ENCODE data around the gene AOX1.
A peak's percentile ranks its signal among the peaks of the same experiment; 100 is the strongest.

Gene AOX1

DNA sequence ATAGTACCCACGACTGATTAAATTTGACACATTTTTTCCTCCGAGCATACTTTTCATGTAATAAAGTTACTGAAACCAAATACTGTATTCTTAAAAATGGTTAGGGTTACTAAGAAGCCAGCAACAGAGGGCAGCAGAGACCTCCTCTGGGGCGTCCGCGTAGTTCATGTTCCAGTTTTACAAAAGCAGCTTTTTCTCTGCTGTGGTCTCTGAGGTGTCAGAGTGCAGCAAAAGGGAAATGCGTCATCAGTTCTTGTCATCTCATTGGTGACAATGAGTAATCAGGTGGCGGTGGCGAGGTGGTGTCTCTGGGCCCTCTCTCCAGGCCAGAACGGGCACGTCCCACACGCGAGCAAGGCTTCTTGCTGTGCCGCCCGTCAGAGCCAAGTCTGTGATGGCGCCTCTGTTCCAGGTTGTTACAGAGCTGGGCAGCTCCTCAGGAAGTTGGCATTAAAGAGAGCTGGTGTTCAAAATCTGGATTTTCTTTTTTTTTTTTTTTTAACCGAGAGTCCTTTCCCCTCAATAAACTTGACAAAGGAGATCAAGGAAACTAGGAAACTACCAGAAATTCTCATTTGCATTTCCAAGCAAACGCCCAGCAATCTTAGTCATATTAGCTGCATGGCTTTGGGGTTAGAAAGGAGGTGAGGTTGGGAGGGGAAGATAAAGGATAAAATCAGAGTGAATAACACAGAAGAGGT, 127.3 kb downstream of the AOX1 start (continued):
- TF ChIP-seq, protein P1, sequence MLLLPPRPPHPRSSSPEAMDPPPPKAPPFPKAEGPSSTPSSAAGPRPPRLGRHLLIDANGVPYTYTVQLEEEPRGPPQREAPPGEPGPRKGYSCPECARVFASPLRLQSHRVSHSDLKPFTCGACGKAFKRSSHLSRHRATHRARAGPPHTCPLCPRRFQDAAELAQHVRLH (tag by site-specific recombination; IDR thresholded peaks at IDR 0.05) = no peak
- no peak for TF ChIP-seq ZNF23 (tag by site-specific recombination; IDR thresholded peaks at IDR 0.05; ENCODE audit: borderline replicate concordance)
- peak; percentile 72 for TF ChIP-seq ZNF335 (tag by site-specific recombination; conservative IDR thresholded peaks at IDR 0.05)
- TF ChIP-seq, protein P2, sequence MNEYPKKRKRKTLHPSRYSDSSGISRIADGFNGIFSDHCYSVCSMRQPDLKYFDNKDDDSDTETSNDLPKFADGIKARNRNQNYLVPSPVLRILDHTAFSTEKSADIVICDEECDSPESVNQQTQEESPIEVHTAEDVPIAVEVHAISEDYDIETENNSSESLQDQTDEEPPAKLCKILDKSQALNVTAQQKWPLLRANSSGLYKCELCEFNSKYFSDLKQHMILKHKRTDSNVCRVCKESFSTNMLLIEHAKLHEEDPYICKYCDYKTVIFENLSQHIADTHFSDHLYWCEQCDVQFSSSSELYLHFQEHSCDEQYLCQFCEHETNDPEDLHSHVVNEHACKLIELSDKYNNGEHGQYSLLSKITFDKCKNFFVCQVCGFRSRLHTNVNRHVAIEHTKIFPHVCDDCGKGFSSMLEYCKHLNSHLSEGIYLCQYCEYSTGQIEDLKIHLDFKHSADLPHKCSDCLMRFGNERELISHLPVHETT (tag by site-specific recombination; IDR thresholded peaks at IDR 0.05) = peak; percentile 54; the same call in 1 of the 2 replicates
- no peak for TF ChIP-seq ZSCAN23 (tag by site-specific recombination; IDR thresholded peaks at IDR 0.05)
- no peak; the same call in 1 of the 2 replicates for TF ChIP-seq KLF16 (tag by site-specific recombination; IDR thresholded peaks at IDR 0.05)
- TF ChIP-seq FEZF1 (tag by site-specific recombination; IDR thresholded peaks at IDR 0.05) = no peak
- TF ChIP-seq, protein P3, sequence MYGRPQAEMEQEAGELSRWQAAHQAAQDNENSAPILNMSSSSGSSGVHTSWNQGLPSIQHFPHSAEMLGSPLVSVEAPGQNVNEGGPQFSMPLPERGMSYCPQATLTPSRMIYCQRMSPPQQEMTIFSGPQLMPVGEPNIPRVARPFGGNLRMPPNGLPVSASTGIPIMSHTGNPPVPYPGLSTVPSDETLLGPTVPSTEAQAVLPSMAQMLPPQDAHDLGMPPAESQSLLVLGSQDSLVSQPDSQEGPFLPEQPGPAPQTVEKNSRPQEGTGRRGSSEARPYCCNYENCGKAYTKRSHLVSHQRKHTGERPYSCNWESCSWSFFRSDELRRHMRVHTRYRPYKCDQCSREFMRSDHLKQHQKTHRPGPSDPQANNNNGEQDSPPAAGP (tag by site-specific recombination; IDR thresholded peaks at IDR 0.05) = 0 out of 2 replicates have a peak, but pooled peaks have one; percentile 30
- TF ChIP-seq, protein P4, sequence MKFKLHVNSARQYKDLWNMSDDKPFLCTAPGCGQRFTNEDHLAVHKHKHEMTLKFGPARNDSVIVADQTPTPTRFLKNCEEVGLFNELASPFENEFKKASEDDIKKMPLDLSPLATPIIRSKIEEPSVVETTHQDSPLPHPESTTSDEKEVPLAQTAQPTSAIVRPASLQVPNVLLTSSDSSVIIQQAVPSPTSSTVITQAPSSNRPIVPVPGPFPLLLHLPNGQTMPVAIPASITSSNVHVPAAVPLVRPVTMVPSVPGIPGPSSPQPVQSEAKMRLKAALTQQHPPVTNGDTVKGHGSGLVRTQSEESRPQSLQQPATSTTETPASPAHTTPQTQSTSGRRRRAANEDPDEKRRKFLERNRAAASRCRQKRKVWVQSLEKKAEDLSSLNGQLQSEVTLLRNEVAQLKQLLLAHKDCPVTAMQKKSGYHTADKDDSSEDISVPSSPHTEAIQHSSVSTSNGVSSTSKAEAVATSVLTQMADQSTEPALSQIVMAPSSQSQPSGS (tag by site-specific recombination; IDR thresholded peaks at IDR 0.05; ENCODE audit: low read depth) = peak; percentile 56; the same call in 1 of the 2 replicates
- no peak for TF ChIP-seq OVOL3 (tag by site-specific recombination; IDR thresholded peaks at IDR 0.05)
- no peak; the same call in 1 of the 2 replicates for TF ChIP-seq OSR2 (tag by site-specific recombination; IDR thresholded peaks at IDR 0.05)
- no peak for TF ChIP-seq ZNF140 (tag by site-specific recombination; IDR thresholded peaks at IDR 0.05)
- TF ChIP-seq ZXDB (tag by site-specific recombination; IDR thresholded peaks at IDR 0.05) = peak; percentile 52; the same call in 1 of the 2 replicates
- TF ChIP-seq ZNF530 (tag by site-specific recombination; IDR thresholded peaks at IDR 0.05; ENCODE audit: low read depth) = no peak
- no peak for TF ChIP-seq KLF9 (tag by site-specific recombination; IDR thresholded peaks at IDR 0.05; ENCODE audit: low read depth)
- TF ChIP-seq, protein P5, sequence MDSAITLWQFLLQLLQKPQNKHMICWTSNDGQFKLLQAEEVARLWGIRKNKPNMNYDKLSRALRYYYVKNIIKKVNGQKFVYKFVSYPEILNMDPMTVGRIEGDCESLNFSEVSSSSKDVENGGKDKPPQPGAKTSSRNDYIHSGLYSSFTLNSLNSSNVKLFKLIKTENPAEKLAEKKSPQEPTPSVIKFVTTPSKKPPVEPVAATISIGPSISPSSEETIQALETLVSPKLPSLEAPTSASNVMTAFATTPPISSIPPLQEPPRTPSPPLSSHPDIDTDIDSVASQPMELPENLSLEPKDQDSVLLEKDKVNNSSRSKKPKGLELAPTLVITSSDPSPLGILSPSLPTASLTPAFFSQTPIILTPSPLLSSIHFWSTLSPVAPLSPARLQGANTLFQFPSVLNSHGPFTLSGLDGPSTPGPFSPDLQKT (IDR thresholded peaks at IDR 0.05; ENCODE audit: borderline replicate concordance, low read depth, low read length) = no peak
- no peak for TF ChIP-seq ZNF837 (tag by site-specific recombination; IDR thresholded peaks at IDR 0.05)
- TF ChIP-seq ZNF223 (tag by site-specific recombination; IDR thresholded peaks at IDR 0.05) = no peak
- TF ChIP-seq, protein P6, sequence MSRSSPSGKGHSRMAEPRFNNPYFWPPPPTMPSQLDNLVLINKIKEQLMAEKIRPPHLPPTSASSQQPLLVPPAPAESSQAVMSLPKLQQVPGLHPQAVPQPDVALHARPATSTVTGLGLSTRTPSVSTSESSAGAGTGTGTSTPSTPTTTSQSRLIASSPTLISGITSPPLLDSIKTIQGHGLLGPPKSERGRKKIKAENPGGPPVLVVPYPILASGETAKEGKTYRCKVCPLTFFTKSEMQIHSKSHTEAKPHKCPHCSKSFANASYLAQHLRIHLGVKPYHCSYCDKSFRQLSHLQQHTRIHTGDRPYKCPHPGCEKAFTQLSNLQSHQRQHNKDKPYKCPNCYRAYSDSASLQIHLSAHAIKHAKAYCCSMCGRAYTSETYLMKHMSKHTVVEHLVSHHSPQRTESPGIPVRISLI (tag by site-specific recombination; IDR thresholded peaks at IDR 0.05) = peak; percentile 7; the same call in 1 of the 2 replicates
- TF ChIP-seq, protein P7, sequence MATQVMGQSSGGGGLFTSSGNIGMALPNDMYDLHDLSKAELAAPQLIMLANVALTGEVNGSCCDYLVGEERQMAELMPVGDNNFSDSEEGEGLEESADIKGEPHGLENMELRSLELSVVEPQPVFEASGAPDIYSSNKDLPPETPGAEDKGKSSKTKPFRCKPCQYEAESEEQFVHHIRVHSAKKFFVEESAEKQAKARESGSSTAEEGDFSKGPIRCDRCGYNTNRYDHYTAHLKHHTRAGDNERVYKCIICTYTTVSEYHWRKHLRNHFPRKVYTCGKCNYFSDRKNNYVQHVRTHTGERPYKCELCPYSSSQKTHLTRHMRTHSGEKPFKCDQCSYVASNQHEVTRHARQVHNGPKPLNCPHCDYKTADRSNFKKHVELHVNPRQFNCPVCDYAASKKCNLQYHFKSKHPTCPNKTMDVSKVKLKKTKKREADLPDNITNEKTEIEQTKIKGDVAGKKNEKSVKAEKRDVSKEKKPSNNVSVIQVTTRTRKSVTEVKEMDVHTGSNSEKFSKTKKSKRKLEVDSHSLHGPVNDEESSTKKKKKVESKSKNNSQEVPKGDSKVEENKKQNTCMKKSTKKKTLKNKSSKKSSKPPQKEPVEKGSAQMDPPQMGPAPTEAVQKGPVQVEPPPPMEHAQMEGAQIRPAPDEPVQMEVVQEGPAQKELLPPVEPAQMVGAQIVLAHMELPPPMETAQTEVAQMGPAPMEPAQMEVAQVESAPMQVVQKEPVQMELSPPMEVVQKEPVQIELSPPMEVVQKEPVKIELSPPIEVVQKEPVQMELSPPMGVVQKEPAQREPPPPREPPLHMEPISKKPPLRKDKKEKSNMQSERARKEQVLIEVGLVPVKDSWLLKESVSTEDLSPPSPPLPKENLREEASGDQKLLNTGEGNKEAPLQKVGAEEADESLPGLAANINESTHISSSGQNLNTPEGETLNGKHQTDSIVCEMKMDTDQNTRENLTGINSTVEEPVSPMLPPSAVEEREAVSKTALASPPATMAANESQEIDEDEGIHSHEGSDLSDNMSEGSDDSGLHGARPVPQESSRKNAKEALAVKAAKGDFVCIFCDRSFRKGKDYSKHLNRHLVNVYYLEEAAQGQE (tag by site-specific recombination; IDR thresholded peaks at IDR 0.05) = no peak
- TF ChIP-seq ZNF549 (tag by site-specific recombination; IDR thresholded peaks at IDR 0.05) = no peak
- peak; percentile 99 for TF ChIP-seq ZNF600 (tag by site-specific recombination; IDR thresholded peaks at IDR 0.05)
- no peak for TF ChIP-seq ZNF214 (tag by site-specific recombination; IDR thresholded peaks at IDR 0.05; ENCODE audit: borderline replicate concordance)
- no peak for TF ChIP-seq ZNF169 (tag by site-specific recombination; IDR thresholded peaks at IDR 0.05)
- no peak for TF ChIP-seq ZNF830 (tag by site-specific recombination; IDR thresholded peaks at IDR 0.05; ENCODE audit: low read depth)
- TF ChIP-seq, protein P8, sequence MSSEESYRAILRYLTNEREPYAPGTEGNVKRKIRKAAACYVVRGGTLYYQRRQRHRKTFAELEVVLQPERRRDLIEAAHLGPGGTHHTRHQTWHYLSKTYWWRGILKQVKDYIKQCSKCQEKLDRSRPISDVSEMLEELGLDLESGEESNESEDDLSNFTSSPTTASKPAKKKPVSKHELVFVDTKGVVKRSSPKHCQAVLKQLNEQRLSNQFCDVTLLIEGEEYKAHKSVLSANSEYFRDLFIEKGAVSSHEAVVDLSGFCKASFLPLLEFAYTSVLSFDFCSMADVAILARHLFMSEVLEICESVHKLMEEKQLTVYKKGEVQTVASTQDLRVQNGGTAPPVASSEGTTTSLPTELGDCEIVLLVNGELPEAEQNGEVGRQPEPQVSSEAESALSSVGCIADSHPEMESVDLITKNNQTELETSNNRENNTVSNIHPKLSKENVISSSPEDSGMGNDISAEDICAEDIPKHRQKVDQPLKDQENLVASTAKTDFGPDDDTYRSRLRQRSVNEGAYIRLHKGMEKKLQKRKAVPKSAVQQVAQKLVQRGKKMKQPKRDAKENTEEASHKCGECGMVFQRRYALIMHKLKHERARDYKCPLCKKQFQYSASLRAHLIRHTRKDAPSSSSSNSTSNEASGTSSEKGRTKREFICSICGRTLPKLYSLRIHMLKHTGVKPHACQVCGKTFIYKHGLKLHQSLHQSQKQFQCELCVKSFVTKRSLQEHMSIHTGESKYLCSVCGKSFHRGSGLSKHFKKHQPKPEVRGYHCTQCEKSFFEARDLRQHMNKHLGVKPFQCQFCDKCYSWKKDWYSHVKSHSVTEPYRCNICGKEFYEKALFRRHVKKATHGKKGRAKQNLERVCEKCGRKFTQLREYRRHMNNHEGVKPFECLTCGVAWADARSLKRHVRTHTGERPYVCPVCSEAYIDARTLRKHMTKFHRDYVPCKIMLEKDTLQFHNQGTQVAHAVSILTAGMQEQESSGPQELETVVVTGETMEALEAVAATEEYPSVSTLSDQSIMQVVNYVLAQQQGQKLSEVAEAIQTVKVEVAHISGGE (tag by site-specific recombination; conservative IDR thresholded peaks at IDR 0.05; ENCODE audit: low read depth) = no peak; the same call in 1 of the 2 replicates
